GM12878 (cell line): ENCODE data around the gene DAD1. TPM values are rescaled to one million over a fixed set of nuclear protein-coding genes. Genes with fewer than 3 reads are reported as not detected.
A peak's percentile ranks its signal among the peaks of the same experiment; 100 is the strongest.

Experiments used
- ETV6 ChIP-seq, 2 experiments: fragments of 450-650 bp in 1 of 2; IDR thresholded peaks in 1 of 2; conservative IDR thresholded peaks in 1 of 2; 2 replicates each; pipeline ENCODE4 v1.6.1; 2014; ENCODE audit warnings: antibody characterized with exemption in 1 of 2, borderline replicate concordance in 1 of 2, low read depth in 1 of 2, mild to moderate bottlenecking in 1 of 2, moderate library complexity in 1 of 2
- FOXK2 ChIP-seq: fragments of 450-650 bp; IDR thresholded peaks from 2 replicates; pipeline ENCODE4 v1.6.1; 2017; ENCODE audit warnings: mild to moderate bottlenecking, moderate library complexity
- FOXM1 ChIP-seq: IDR thresholded peaks from 2 replicates; pipeline ENCODE4 v1.6.1; 2012; ENCODE audit warnings: low read depth, mild to moderate bottlenecking, inconsistent platforms, low read length, moderate library complexity
- HCFC1 ChIP-seq: fragments of 150-350 bp; IDR thresholded peaks from 2 replicates; pipeline ENCODE4 v1.6.1; 2014; ENCODE audit warnings: low read length
- HDAC2 ChIP-seq: fragments of 200-600 bp; sonication (generic); IDR thresholded peaks from 2 replicates; pipeline ENCODE4 v1.6.1; 2017
- KDM1A ChIP-seq: fragments of 200-600 bp; sonication (generic); IDR thresholded peaks from 2 replicates; pipeline ENCODE4 v1.6.1; 2016; ENCODE audit warnings: borderline replicate concordance
- MTA3 ChIP-seq: IDR thresholded peaks from 2 replicates; pipeline ENCODE4 v1.6.1; 2012; ENCODE audit warnings: low read length, inconsistent platforms, borderline replicate concordance
- MXI1 ChIP-seq: fragments of 150-350 bp; IDR thresholded peaks from 2 replicates; pipeline ENCODE4 v1.6.1; 2011; ENCODE audit warnings: low read depth, mild to moderate bottlenecking, inconsistent platforms, low read length, improper control_type of control experiment
- NBN ChIP-seq: fragments of 450-650 bp; IDR thresholded peaks from 2 replicates; pipeline ENCODE4 v1.6.1; 2016
- NFIC ChIP-seq: IDR thresholded peaks from 2 replicates; pipeline ENCODE4 v1.6.1; 2012; ENCODE audit warnings: low read depth, mild to moderate bottlenecking, inconsistent platforms, low read length, moderate library complexity
- NFXL1 ChIP-seq: fragments of 450-650 bp; IDR thresholded peaks from 2 replicates; pipeline ENCODE4 v1.6.1; 2017; ENCODE audit warnings: antibody characterized with exemption, mild to moderate bottlenecking, borderline replicate concordance
- NR2C2 ChIP-seq: IDR thresholded peaks from 2 replicates; pipeline ENCODE4 v1.6.1; 2011; ENCODE audit warnings: borderline replicate concordance, low read depth; ENCODE audit not compliant: control insufficient read depth, insufficient read length
- NRF1 ChIP-seq: conservative IDR thresholded peaks from 2 replicates; pipeline ENCODE4 v1.6.1; 2011; ENCODE audit warnings: mild to moderate bottlenecking, low read depth, low read length, improper control_type of control experiment
- RAD21 ChIP-seq: IDR thresholded peaks from 2 replicates; pipeline ENCODE4 v1.6.1; 2011; ENCODE audit warnings: mild to moderate bottlenecking, low read depth, low read length, moderate library complexity; ENCODE audit not compliant: insufficient read depth
- TAF1 ChIP-seq: IDR thresholded peaks from 2 replicates; pipeline ENCODE4 v1.6.1; 2011; ENCODE audit warnings: mild to moderate bottlenecking, low read depth, low read length, borderline replicate concordance
- polyA plus RNA-seq, 11 experiments: library from polyadenylated mRNA; depleted of rRNA in 4 of 11; unstranded in 6 of 11; stranded (reverse) in 5 of 11; fragments of >200 nt; fragmentation: Nextera tagmentation in 4 of 11; fragmentation: Illumina TruSeq in 1 of 11; extraction: Ambion mirVana in 4 of 11; extraction: Trizol in 1 of 11; gene quantifications; 1 replicate in 1 of 11; 2 replicates in 10 of 11; pipeline versions ENCODE4 v1.2.1 to v1.2.3, GENCODE V29; 2011 to 2016; ENCODE audit warnings: inconsistent platforms in 2 of 11, missing spikeins in 2 of 11, low read depth in 1 of 11
- total RNA-seq, 4 experiments: library from RNA; depleted of rRNA in 3 of 4; stranded (reverse); fragments of >200 nt in 3 of 4; fragmentation: Illumina TruSeq in 1 of 4; extraction: Trizol in 1 of 4; gene quantifications; 2 replicates each; pipeline versions ENCODE4 v1.2.1 to v1.2.3, GENCODE V29; 2013 to 2021
- TF ChIP-seq, protein P1 (sequence below): fragments of 450-650 bp; formaldehyde crosslinking; IDR thresholded peaks from 2 replicates; pipeline ENCODE4 v1.4.0; 2022; ENCODE audit warnings: mild to moderate bottlenecking, moderate library complexity
- TF ChIP-seq, protein P2 (sequence below): fragments of 450-650 bp; IDR thresholded peaks from 2 replicates; pipeline ENCODE4 v1.6.1; 2017; ENCODE audit warnings: borderline replicate concordance
- TF ChIP-seq, protein P3 (sequence below): IDR thresholded peaks from 2 replicates; pipeline ENCODE4 v1.6.1; 2011; ENCODE audit warnings: borderline replicate concordance, low read depth, mild to moderate bottlenecking, moderate library complexity, mixed read lengths, low read length; ENCODE audit not compliant: insufficient read depth; ENCODE audit errors: extremely low read length
- TF ChIP-seq, protein P4 (sequence below): fragments of 450-650 bp; IDR thresholded peaks from 2 replicates; pipeline ENCODE4 v1.6.1; 2016; ENCODE audit warnings: mild to moderate bottlenecking, moderate library complexity, borderline replicate concordance

Gene DAD1
- total and polyA plus RNA-seq, 10 of the 15 experiments (the other 5 are each of a cell fraction or from before 2014, with no cell fraction given), result 161 to 920 (median 319) TPM

DNA sequence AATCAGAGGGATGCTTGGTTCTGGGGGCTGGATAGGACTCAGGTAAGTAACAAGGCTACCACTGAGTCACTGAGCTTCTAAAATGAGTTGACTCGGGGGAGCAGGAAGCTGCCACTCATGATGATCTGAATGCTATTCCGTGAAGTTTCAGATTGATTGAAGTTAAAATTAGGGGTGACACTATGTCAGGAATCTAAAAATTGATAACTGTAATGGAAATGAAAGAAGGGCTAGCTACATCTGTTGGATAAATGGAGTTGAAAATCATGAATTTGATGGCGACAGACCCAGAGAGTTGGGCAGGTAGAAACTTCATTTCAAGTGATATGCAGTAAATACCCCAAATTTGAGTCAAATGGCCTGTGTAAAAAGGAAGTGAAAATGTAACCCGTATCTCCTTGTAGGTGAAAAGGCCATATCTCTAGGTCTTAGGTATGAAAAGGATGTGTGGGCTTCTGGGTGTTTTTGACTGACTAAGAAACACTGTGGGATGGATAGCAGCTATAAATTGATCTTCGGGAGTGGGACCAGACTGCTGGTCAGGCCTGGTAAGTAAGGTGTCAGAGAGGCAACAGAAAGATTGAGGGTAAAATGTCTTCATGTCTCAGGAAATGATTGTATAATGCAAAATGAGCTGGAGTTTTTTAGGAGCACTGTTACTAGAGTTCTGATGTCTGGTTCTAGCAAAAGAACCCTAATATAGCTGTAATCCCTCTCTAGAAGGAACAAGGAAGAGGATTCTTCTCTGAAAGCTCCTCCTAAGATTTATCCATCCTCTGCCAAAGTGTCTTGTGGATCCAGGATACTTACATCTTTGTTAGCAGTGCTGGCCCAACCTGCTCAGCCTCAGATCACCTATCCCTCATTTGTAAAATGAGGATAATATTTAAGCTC is 57.3 kb downstream of the DAD1 start (continued):
- TF ChIP-seq, protein P1, sequence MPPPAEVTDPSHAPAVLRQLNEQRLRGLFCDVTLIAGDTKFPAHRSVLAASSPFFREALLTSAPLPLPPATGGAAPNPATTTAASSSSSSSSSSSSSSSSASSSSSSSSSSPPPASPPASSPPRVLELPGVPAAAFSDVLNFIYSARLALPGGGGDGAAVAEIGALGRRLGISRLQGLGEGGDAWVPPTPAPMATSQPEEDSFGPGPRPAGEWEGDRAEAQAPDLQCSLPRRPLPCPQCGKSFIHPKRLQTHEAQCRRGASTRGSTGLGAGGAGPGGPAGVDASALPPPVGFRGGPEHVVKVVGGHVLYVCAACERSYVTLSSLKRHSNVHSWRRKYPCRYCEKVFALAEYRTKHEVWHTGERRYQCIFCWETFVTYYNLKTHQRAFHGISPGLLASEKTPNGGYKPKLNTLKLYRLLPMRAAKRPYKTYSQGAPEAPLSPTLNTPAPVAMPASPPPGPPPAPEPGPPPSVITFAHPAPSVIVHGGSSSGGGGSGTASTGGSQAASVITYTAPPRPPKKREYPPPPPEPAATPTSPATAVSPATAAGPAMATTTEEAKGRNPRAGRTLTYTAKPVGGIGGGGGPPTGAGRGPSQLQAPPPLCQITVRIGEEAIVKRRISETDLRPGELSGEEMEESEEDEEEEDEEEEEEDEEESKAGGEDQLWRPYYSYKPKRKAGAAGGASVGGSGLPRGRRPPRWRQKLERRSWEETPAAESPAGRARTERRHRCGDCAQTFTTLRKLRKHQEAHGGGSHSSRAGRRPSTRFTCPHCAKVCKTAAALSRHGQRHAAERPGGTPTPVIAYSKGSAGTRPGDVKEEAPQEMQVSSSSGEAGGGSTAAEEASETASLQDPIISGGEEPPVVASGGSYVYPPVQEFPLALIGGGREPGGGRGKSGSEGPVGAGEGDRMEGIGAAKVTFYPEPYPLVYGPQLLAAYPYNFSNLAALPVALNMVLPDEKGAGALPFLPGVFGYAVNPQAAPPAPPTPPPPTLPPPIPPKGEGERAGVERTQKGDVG (CRISPR knock-in tag), result no peak
- no peak for TF ChIP-seq MXI1
- TF ChIP-seq TAF1, result no peak
- TF ChIP-seq NFIC, result peak; percentile 97
- TF ChIP-seq NRF1, result no peak
- no peak for TF ChIP-seq KDM1A
- TF ChIP-seq NFXL1, result no peak
- TF ChIP-seq RAD21, result 0 out of 2 replicates have a peak, but pooled peaks have one; percentile 5
- peak in 1 of 2 experiments; percentile 81; a peak in 2 of 4 replicates for TF ChIP-seq ETV6 (conservative IDR thresholded peaks at IDR 0.05 in 1 of 2, IDR thresholded peaks at IDR 0.05 in 1 of 2; ENCODE audit: borderline replicate concordance in 1 of 2, low read depth in 1 of 2)
- no peak for TF ChIP-seq HDAC2
- TF ChIP-seq NBN, result peak; percentile 93
- TF ChIP-seq NR2C2, result no peak
- TF ChIP-seq FOXK2, result peak; percentile 87
- TF ChIP-seq HCFC1, result no peak
- TF ChIP-seq, protein P2, sequence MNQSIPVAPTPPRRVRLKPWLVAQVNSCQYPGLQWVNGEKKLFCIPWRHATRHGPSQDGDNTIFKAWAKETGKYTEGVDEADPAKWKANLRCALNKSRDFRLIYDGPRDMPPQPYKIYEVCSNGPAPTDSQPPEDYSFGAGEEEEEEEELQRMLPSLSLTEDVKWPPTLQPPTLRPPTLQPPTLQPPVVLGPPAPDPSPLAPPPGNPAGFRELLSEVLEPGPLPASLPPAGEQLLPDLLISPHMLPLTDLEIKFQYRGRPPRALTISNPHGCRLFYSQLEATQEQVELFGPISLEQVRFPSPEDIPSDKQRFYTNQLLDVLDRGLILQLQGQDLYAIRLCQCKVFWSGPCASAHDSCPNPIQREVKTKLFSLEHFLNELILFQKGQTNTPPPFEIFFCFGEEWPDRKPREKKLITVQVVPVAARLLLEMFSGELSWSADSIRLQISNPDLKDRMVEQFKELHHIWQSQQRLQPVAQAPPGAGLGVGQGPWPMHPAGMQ, result no peak
- TF ChIP-seq, protein P3, sequence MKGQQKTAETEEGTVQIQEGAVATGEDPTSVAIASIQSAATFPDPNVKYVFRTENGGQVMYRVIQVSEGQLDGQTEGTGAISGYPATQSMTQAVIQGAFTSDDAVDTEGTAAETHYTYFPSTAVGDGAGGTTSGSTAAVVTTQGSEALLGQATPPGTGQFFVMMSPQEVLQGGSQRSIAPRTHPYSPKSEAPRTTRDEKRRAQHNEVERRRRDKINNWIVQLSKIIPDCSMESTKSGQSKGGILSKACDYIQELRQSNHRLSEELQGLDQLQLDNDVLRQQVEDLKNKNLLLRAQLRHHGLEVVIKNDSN, result no peak
- TF ChIP-seq, protein P4, sequence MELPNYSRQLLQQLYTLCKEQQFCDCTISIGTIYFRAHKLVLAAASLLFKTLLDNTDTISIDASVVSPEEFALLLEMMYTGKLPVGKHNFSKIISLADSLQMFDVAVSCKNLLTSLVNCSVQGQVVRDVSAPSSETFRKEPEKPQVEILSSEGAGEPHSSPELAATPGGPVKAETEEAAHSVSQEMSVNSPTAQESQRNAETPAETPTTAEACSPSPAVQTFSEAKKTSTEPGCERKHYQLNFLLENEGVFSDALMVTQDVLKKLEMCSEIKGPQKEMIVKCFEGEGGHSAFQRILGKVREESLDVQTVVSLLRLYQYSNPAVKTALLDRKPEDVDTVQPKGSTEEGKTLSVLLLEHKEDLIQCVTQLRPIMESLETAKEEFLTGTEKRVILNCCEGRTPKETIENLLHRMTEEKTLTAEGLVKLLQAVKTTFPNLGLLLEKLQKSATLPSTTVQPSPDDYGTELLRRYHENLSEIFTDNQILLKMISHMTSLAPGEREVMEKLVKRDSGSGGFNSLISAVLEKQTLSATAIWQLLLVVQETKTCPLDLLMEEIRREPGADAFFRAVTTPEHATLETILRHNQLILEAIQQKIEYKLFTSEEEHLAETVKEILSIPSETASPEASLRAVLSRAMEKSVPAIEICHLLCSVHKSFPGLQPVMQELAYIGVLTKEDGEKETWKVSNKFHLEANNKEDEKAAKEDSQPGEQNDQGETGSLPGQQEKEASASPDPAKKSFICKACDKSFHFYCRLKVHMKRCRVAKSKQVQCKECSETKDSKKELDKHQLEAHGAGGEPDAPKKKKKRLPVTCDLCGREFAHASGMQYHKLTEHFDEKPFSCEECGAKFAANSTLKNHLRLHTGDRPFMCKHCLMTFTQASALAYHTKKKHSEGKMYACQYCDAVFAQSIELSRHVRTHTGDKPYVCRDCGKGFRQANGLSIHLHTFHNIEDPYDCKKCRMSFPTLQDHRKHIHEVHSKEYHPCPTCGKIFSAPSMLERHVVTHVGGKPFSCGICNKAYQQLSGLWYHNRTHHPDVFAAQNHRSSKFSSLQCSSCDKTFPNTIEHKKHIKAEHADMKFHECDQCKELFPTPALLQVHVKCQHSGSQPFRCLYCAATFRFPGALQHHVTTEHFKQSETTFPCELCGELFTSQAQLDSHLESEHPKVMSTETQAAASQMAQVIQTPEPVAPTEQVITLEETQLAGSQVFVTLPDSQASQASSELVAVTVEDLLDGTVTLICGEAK, result no peak
- no peak; the same call in 1 of the 2 replicates for TF ChIP-seq MTA3
- TF ChIP-seq FOXM1, result peak; percentile 79; the same call in 1 of the 2 replicates
